GM08714 (cell line): ENCODE data around the gene EIF4E3.

ENCODE experiments used
- H3K4me3 ChIP-seq: fragments of 200-500 bp; sonication (Bioruptor generic); 2 replicates; pipeline ENCODE4 v1.5.1; 2014; ENCODE audit warnings: mild to moderate bottlenecking, low read length, inconsistent platforms
- ZNF274 ChIP-seq: IDR thresholded peaks from 2 replicates; pipeline ENCODE4 v1.6.1; 2012; ENCODE audit warnings: mild to moderate bottlenecking, low read depth, low read length

EIF4E3 gene

GRCh38 chr3:71629711-71630110, 95.5 kb downstream of the EIF4E3 start:
- H3K4me3 ChIP-seq = no peak overlapping the region
- TF ChIP-seq ZNF274 = no peak

- TF ChIP-seq ZNF274 = no peak
- H3K4me3 ChIP-seq = no peak overlapping the region
Measured at GRCh38 chr3:71629289-71629688, 95.9 kb downstream of the EIF4E3 start.

GRCh38 chr3:71628522-71628921, 96.7 kb downstream of the EIF4E3 start:
- H3K4me3 ChIP-seq = no peak overlapping the region
- TF ChIP-seq ZNF274 = no peak

- H3K4me3 ChIP-seq = no peak overlapping the region
- no peak for TF ChIP-seq ZNF274
Measured at GRCh38 chr3:71625676-71626075, 99.5 kb downstream of the EIF4E3 start.
